Measurements from ENCODE around the gene TPRA1. TPM values are rescaled to one million over a fixed set of nuclear protein-coding genes. Genes with fewer than 3 reads are reported as not detected.

TPRA1 gene
- total RNA-seq, 1 donor from 2014 or later, result 54.0 TPM

DNA sequence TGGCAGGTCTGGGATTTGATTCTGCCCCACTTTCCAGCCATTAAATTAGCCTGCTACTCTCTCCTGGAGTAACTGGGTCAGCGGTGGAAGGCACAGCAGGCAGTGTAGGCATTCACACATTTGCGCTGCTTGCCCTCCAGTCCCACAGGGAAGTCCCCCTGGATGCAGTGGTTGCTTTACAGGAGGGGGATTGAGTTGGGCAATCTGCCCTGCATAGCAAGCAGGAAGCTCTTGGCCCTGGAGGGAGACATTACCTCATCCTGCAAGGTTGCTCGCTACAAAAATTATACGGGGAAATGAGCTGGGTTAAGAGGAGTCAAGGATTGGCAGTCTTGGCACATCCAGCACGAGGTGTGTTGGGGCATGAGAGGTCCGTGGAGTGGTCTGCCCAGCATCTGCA, 22.4 kb upstream of the TPRA1 start:
- H3K36me3 ChIP-seq, result no peaks in the 10 kb centered on the region
- no peak overlapping the region for H3K27ac ChIP-seq
- H3K4me3 ChIP-seq, result no peak overlapping the region
- intact Hi-C loops (cut with DNase I), result no loop called here
- DNase-seq (ENCODE audit: extremely low spot score in 2 of 2), result no peak
- TF ChIP-seq POLR2A (IDR thresholded peaks at IDR 0.05) (no peak), POLR2AphosphoS5 (IDR thresholded peaks at IDR 0.05; ENCODE audit: insufficient read depth in 1 of 2, low read depth in 1 of 2) (no peak)
- TF ChIP-seq, protein P1, sequence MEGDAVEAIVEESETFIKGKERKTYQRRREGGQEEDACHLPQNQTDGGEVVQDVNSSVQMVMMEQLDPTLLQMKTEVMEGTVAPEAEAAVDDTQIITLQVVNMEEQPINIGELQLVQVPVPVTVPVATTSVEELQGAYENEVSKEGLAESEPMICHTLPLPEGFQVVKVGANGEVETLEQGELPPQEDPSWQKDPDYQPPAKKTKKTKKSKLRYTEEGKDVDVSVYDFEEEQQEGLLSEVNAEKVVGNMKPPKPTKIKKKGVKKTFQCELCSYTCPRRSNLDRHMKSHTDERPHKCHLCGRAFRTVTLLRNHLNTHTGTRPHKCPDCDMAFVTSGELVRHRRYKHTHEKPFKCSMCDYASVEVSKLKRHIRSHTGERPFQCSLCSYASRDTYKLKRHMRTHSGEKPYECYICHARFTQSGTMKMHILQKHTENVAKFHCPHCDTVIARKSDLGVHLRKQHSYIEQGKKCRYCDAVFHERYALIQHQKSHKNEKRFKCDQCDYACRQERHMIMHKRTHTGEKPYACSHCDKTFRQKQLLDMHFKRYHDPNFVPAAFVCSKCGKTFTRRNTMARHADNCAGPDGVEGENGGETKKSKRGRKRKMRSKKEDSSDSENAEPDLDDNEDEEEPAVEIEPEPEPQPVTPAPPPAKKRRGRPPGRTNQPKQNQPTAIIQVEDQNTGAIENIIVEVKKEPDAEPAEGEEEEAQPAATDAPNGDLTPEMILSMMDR (IDR thresholded peaks at IDR 0.05), result no peak
- no peaks in the 10 kb centered on the region for H3K4me1 ChIP-seq
- no peaks in the 10 kb centered on the region for H3K9me3 ChIP-seq
- no peaks in the 10 kb centered on the region for H3K27me3 ChIP-seq

DNA sequence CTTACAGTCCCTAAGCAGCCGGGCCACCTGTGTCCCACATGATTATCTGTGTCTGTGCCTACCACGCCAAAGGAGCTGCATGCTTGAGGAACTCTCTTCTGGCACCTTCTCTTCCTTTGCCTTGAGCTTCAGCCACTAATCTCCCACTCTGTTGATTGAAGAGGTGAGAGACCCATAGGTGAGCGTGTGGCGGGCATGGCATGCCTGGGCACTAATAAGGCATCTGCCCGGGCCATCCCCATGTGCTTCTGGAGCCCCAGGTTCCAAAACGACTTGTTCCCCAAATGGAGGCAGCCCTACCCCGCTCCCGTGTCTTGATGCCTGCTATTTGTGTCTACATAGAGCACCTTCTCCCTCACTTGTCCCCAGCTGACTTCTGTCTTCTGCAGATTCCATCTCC, 20.7 kb upstream of the TPRA1 start:
- Histone ChIP-seq H3K27ac (no peak overlapping the region), H3K4me1 (no peaks in the 10 kb centered on the region), H3K4me3 (no peak overlapping the region), H3K27me3 (no peaks in the 10 kb centered on the region), H3K36me3 (peaks cover 0 to 3% of the 10 kb centered on the region in 2 donors), H3K9me3 (no peaks in the 10 kb centered on the region)
- DNase-seq (ENCODE audit: extremely low spot score in 2 of 2), result no peak
- intact Hi-C loops (cut with DNase I), result no loop called here
- no peak for TF ChIP-seq POLR2A (IDR thresholded peaks at IDR 0.05)
- TF ChIP-seq, protein P1 (IDR thresholded peaks at IDR 0.05), result no peak
- TF ChIP-seq POLR2AphosphoS5 (IDR thresholded peaks at IDR 0.05; ENCODE audit: insufficient read depth in 1 of 2, low read depth in 1 of 2), result no peak

DNA sequence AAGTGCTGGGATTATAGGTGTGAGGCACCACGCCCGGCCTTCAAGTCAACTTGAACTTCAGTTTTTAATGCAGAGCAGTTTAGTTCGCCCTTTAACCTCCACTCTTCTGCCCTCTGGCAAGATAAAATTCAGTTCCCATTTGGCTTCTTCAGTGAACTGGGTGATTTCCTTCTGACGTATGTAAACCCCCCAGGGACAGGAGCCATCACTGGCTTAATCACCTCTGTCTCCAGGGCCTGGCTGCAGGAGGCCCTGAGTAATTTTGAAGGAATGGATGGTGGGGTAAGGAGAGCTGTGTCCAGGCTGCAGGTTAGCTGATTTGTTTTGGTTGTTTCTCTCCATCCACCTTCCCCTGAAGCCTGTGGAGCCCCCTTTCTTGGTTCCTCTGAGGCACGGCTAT, 19.6 kb upstream of the TPRA1 start:
- no peaks in the 10 kb centered on the region for H3K27me3 ChIP-seq
- H3K36me3 ChIP-seq, result peaks cover 0 to 3% of the 10 kb centered on the region in 2 donors
- intact Hi-C loops (cut with DNase I), result no loop called here
- DNase-seq (ENCODE audit: extremely low spot score in 2 of 2), result no peak
- no peak overlapping the region for H3K27ac ChIP-seq
- no peaks in the 10 kb centered on the region for H3K4me1 ChIP-seq
- no peaks in the 10 kb centered on the region for H3K9me3 ChIP-seq
- TF ChIP-seq POLR2AphosphoS5 (IDR thresholded peaks at IDR 0.05; ENCODE audit: insufficient read depth in 1 of 2, low read depth in 1 of 2) (no peak), POLR2A (IDR thresholded peaks at IDR 0.05) (no peak)
- TF ChIP-seq, protein P1 (IDR thresholded peaks at IDR 0.05), result no peak
- H3K4me3 ChIP-seq, result no peak overlapping the region

DNA sequence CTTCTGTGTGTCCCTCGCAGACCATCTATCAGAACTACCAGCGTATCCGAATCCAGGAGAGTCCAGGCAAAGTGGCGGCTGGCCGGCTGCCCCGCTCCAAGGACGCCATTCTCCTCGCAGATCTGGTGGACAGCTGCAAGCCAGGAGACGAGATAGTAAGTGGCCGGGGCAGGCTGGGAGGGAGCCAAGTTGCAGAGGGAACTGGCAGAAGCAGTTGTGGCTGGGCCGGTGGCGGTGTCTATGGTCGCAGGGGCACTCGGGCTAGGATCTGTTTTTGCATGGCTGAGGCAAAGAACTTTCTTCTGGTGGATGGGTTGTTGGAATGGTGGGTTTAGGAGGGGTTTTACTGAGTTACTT, 17.8 kb upstream of the TPRA1 start:
- TF ChIP-seq POLR2AphosphoS5 (IDR thresholded peaks at IDR 0.05; ENCODE audit: insufficient read depth in 1 of 2, low read depth in 1 of 2), result no peak
- TF ChIP-seq POLR2A (IDR thresholded peaks at IDR 0.05), result no peak
- TF ChIP-seq, protein P1 (IDR thresholded peaks at IDR 0.05), result no peak
- intact Hi-C loops (cut with DNase I), result no loop called here
- Histone ChIP-seq H3K27me3 (no peaks in the 10 kb centered on the region), H3K4me1 (no peaks in the 10 kb centered on the region), H3K9me3 (no peaks in the 10 kb centered on the region), H3K4me3 (no peak overlapping the region), H3K27ac (no peak overlapping the region), H3K36me3 (peaks cover 0 to 3% of the 10 kb centered on the region in 2 donors)
- no peak for DNase-seq (ENCODE audit: extremely low spot score in 2 of 2)

DNA sequence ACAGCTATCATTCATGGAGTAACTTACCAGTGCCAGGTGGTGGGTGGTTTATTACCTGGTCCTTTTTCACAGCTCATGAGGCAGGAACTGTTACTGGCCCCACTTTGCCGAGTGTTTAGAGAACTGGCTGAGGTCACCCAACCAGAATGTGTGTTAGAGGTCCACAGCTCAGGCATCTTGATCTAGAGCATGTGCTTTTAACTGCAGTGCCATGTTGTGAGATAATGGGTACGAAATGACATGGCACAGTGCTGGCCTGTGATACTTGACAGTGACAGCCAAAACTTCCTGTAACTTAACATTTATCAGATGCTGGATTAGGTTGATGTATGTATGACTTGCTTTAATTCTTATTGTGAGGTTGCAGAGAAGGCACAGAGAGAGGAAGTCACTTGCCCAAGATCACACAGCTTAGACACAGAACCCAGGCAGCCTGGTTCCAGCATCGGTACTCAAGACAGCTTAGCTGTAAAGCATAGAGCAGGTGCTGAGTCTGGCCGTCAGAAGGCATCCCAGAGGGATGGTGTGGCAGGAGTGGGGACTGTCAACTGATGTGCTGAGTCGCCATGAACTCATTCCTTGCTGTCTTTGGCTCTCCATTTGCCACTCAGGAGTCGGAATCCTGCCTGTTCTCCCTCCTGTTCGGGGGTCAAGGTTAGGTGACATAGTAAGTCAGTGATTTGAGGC, 17.3 kb upstream of the TPRA1 start:
- intact Hi-C loops (cut with DNase I), result no loop called here
- no peaks in the 10 kb centered on the region for H3K4me1 ChIP-seq
- peaks cover 0 to 3% of the 10 kb centered on the region in 2 donors for H3K36me3 ChIP-seq
- no peak for TF ChIP-seq POLR2AphosphoS5 (IDR thresholded peaks at IDR 0.05; ENCODE audit: insufficient read depth in 1 of 2, low read depth in 1 of 2)
- no peak for TF ChIP-seq POLR2A (IDR thresholded peaks at IDR 0.05)
- TF ChIP-seq, protein P1 (IDR thresholded peaks at IDR 0.05), result no peak
- no peak overlapping the region for H3K4me3 ChIP-seq
- H3K27me3 ChIP-seq, result no peaks in the 10 kb centered on the region
- no peak for DNase-seq (ENCODE audit: extremely low spot score in 2 of 2)
- H3K27ac ChIP-seq, result no peak overlapping the region
- H3K9me3 ChIP-seq, result no peaks in the 10 kb centered on the region
